WERI-Rb-1 (cell line): ENCODE results near the gene MEAK7.

Experiments
- DNase-seq: peaks from one replicate; pipeline ENCODE4 v3.0.0-alpha.2; 2020
- H3K27ac ChIP-seq: fragments of 250-450 bp; sonication (Bioruptor Pico); 2 replicates; pipeline ENCODE4 v1.5.1; 2020; ENCODE audit warnings: mild to moderate bottlenecking, moderate library complexity
- H3K27me3 ChIP-seq: fragments of 250-450 bp; sonication (Bioruptor Pico); 2 replicates; pipeline ENCODE4 v1.5.1; 2021; ENCODE audit warnings: mild to moderate bottlenecking, low read depth, moderate library complexity; ENCODE audit not compliant: insufficient read depth, severe bottlenecking
- H3K36me3 ChIP-seq: fragments of 250-450 bp; sonication (Bioruptor Pico); 2 replicates; pipeline ENCODE4 v1.5.1; 2020; ENCODE audit warnings: mild to moderate bottlenecking, moderate library complexity
- H3K4me3 ChIP-seq: 2 replicates; pipeline ENCODE4 v1.5.1; 2011; ENCODE audit warnings: low read depth, mild to moderate bottlenecking, control low read depth, low read length
- H3K9me3 ChIP-seq: fragments of 250-450 bp; sonication (Bioruptor Pico); 2 replicates; pipeline ENCODE4 v1.5.1; 2021; ENCODE audit warnings: mild to moderate bottlenecking, moderate library complexity; ENCODE audit not compliant: severe bottlenecking
- CTCF ChIP-seq: IDR thresholded peaks from 2 replicates; pipeline ENCODE4 v1.5.1; 2011; ENCODE audit warnings: low read depth, mild to moderate bottlenecking, control low read depth, inconsistent platforms, low read length

MEAK7 gene

GRCh38 chr16:84548508-84548907 is 44.0 kb upstream of the MEAK7 start:
- DNase-seq = no peak
- no peak for TF ChIP-seq CTCF
- no peak overlapping the region for H3K4me3 ChIP-seq
- H3K27me3 ChIP-seq = no peaks in the 10 kb centered on the region
- H3K36me3 ChIP-seq = no peaks in the 10 kb centered on the region
- H3K9me3 ChIP-seq = no peaks in the 10 kb centered on the region
- peak overlapping the region; percentile 43 for H3K27ac ChIP-seq

- H3K27ac ChIP-seq = peak overlapping the region; percentile 80
- H3K36me3 ChIP-seq = no peaks in the 10 kb centered on the region
- no peaks in the 10 kb centered on the region for H3K9me3 ChIP-seq
- TF ChIP-seq CTCF = no peak
- H3K4me3 ChIP-seq = no peak overlapping the region; the same call in 1 of the 2 replicates
- no peak for DNase-seq
- no peaks in the 10 kb centered on the region for H3K27me3 ChIP-seq
These were observed 43.1 kb upstream of the MEAK7 start for GRCh38 chr16:84547546-84548061.

GRCh38 chr16:84546669-84547545 is 42.4 kb upstream of the MEAK7 start:
- peak overlapping the region; percentile 80 for H3K27ac ChIP-seq
- no peak for TF ChIP-seq CTCF
- H3K9me3 ChIP-seq = no peaks in the 10 kb centered on the region
- H3K4me3 ChIP-seq = no peak overlapping the region; the same call in 1 of the 2 replicates
- no peaks in the 10 kb centered on the region for H3K36me3 ChIP-seq
- DNase-seq = peak; percentile 16
- no peaks in the 10 kb centered on the region for H3K27me3 ChIP-seq

GRCh38 chr16:84545114-84545737 is 40.8 kb upstream of the MEAK7 start:
- TF ChIP-seq CTCF = no peak
- Histone ChIP-seq H3K4me3 (no peak overlapping the region), H3K36me3 (no peaks in the 10 kb centered on the region), H3K27me3 (no peaks in the 10 kb centered on the region), H3K9me3 (no peaks in the 10 kb centered on the region), H3K27ac (no peak overlapping the region)
- DNase-seq = no peak

- no peak for TF ChIP-seq CTCF
- Histone ChIP-seq H3K36me3 (no peaks in the 10 kb centered on the region), H3K27ac (no peak overlapping the region), H3K4me3 (no peak overlapping the region), H3K27me3 (no peaks in the 10 kb centered on the region), H3K9me3 (no peaks in the 10 kb centered on the region)
- DNase-seq = no peak
These were observed 39.7 kb upstream of the MEAK7 start for GRCh38 chr16:84544031-84544773.
